Body of pancreas (tissue), 4 donors: ENCODE results near the gene ACTL6A.

Source experiments
- CTCF ChIP-seq, 7 experiments: fragments of 450-650 bp in 4 of 7; fragments of 200-600 bp in 3 of 7; sonication (generic) in 3 of 7; IDR thresholded peaks; one replicate each; pipeline ENCODE4 v1.5.1; 2016 to 2019; ENCODE audit warnings: antibody characterized with exemption in 7 of 7
- POLR2A ChIP-seq, 3 donors: fragments of 450-650 bp; IDR thresholded peaks; one replicate each; pipeline ENCODE4 v1.6.1; 2016; ENCODE audit warnings: antibody characterized with exemption in 3 of 3, mild to moderate bottlenecking in 2 of 3

GRCh38 chr3:179630753-179631451 is 68.2 kb downstream of the ACTL6A start:
- no peak for TF ChIP-seq POLR2A (IDR thresholded peaks at IDR 0.05)
- TF ChIP-seq CTCF (IDR thresholded peaks at IDR 0.05), result no peak
